Ascending aorta (tissue), 2 donors: Measurements from ENCODE around the gene CCNL2. TPM values are rescaled to one million over a fixed set of nuclear protein-coding genes. Genes with fewer than 3 reads are reported as not detected.

ENCODE experiments used
- DNase-seq, 2 donors: peaks; one replicate each; pipeline ENCODE4 v3.0.0-alpha.2; 2019; ENCODE audit warnings: low spot score in 2 of 2
- H3K27ac ChIP-seq, 2 donors: fragments of 200-600 bp; sonication (generic); one replicate each; pipeline ENCODE4 v1.5.1; 2016 to 2017; ENCODE audit warnings: mild to moderate bottlenecking in 1 of 2
- H3K27me3 ChIP-seq: fragments of 200-600 bp; sonication (generic); one replicate; pipeline ENCODE4 v1.5.1; 2017
- H3K36me3 ChIP-seq, 2 donors: fragments of 200-600 bp; sonication (generic); one replicate each; pipeline ENCODE4 v1.5.1; 2016
- H3K4me1 ChIP-seq, 2 donors: fragments of 200-600 bp; sonication (generic); one replicate each; pipeline ENCODE4 v1.5.1; 2016 to 2017; ENCODE audit warnings: mild to moderate bottlenecking in 1 of 2
- H3K4me3 ChIP-seq, 2 donors: fragments of 200-600 bp; sonication (generic); one replicate each; pipeline ENCODE4 v1.5.1; 2016 to 2017; ENCODE audit warnings: mild to moderate bottlenecking in 1 of 2
- H3K9me3 ChIP-seq, 2 donors: fragments of 200-600 bp; sonication (generic); one replicate each; pipeline ENCODE4 v1.5.1; 2016
- CTCF ChIP-seq, 3 experiments: fragments of 200-600 bp in 2 of 3; fragments of 450-650 bp in 1 of 3; sonication (generic) in 2 of 3; IDR thresholded peaks; one replicate each; pipeline ENCODE4 v1.5.1; 2016 to 2019; ENCODE audit warnings: antibody characterized with exemption in 3 of 3, mild to moderate bottlenecking in 1 of 3, moderate library complexity in 1 of 3
- intact Hi-C: fragments of 100-400 bp; cut with DNase I; formaldehyde crosslinking; loops from one replicate; pipeline ENCODE4 v1.15.1; 2023
- total RNA-seq: library from RNA; depleted of rRNA; stranded (reverse); fragments of >200 nt; gene quantifications from one replicate; pipeline ENCODE4 v1.1.0, GENCODE V29; 2016

CCNL2 gene
- total RNA-seq, 1 donor from 2014 or later, result 150 TPM

GRCh38 chr1:1439546-1440261 is 40.6 kb upstream of the CCNL2 start:
- Histone ChIP-seq H3K36me3 (no peaks in the 10 kb centered on the region), H3K9me3 (no peaks in the 10 kb centered on the region), H3K27me3 (peaks cover 3% of the 10 kb centered on the region), H3K4me3 (no peak overlapping the region), H3K27ac (no peak overlapping the region), H3K4me1 (peaks cover 7 to 15% of the 10 kb centered on the region in 2 donors)
- intact Hi-C loops, result no loop called here
- TF ChIP-seq CTCF (IDR thresholded peaks at IDR 0.05), result no peak
- no peak for DNase-seq

- peaks cover 3% of the 10 kb centered on the region for H3K27me3 ChIP-seq
- H3K9me3 ChIP-seq, result no peaks in the 10 kb centered on the region
- H3K4me1 ChIP-seq, result peaks cover 12 to 23% of the 10 kb centered on the region in 2 donors
- no peak for DNase-seq
- intact Hi-C loops, result no loop called here
- TF ChIP-seq CTCF (IDR thresholded peaks at IDR 0.05), result no peak
- H3K27ac ChIP-seq, result no peak overlapping the region
- H3K36me3 ChIP-seq, result no peaks in the 10 kb centered on the region
- H3K4me3 ChIP-seq, result no peak overlapping the region
These were observed 39.6 kb upstream of the CCNL2 start for GRCh38 chr1:1438531-1439381.

- Histone ChIP-seq H3K27me3 (peaks cover 3% of the 10 kb centered on the region), H3K4me1 (peaks cover 12 to 23% of the 10 kb centered on the region in 2 donors), H3K4me3 (no peak overlapping the region), H3K27ac (no peak overlapping the region), H3K9me3 (no peaks in the 10 kb centered on the region), H3K36me3 (no peaks in the 10 kb centered on the region)
- intact Hi-C loops, result no loop called here
- TF ChIP-seq CTCF (IDR thresholded peaks at IDR 0.05), result no peak
- DNase-seq, result no peak
These were observed 38.8 kb upstream of the CCNL2 start for GRCh38 chr1:1437904-1438376.

GRCh38 chr1:1437033-1437903 is 38.1 kb upstream of the CCNL2 start:
- Histone ChIP-seq H3K27me3 (peaks cover 3% of the 10 kb centered on the region), H3K9me3 (no peaks in the 10 kb centered on the region), H3K36me3 (no peaks in the 10 kb centered on the region), H3K4me1 (peaks cover 12 to 23% of the 10 kb centered on the region in 2 donors), H3K4me3 (no peak overlapping the region), H3K27ac (no peak overlapping the region)
- DNase-seq, result no peak
- intact Hi-C loops, result no loop called here
- no peak for TF ChIP-seq CTCF (IDR thresholded peaks at IDR 0.05)

- H3K36me3 ChIP-seq, result no peaks in the 10 kb centered on the region
- intact Hi-C loops, result no loop called here
- peaks cover 3% of the 10 kb centered on the region for H3K27me3 ChIP-seq
- no peaks in the 10 kb centered on the region for H3K9me3 ChIP-seq
- H3K27ac ChIP-seq, result no peak overlapping the region
- TF ChIP-seq CTCF (IDR thresholded peaks at IDR 0.05), result no peak
- H3K4me3 ChIP-seq, result peak overlapping the region in 1 of 2 donors; percentile 53
- H3K4me1 ChIP-seq, result peaks cover 12 to 23% of the 10 kb centered on the region in 2 donors
- DNase-seq, result no peak
These were observed 37.5 kb upstream of the CCNL2 start for GRCh38 chr1:1436630-1437032.
